Cardiac septum (tissue), 1 donor: ENCODE data around the gene UBXN10. TPM values are rescaled to one million over a fixed set of nuclear protein-coding genes. Genes with fewer than 3 reads are reported as not detected.

ENCODE experiments used
- DNase-seq: peaks from one replicate; pipeline ENCODE4 v3.0.0-alpha.2; 2020; ENCODE audit warnings: low spot score
- intact Hi-C: fragments of 100-400 bp; cut with DNase I; formaldehyde crosslinking; loops from one replicate; pipeline ENCODE4 v1.14.0; 2022
- long read RNA-seq: library from polyadenylated mRNA; unstranded; transcript quantifications from one replicate; pipeline ENCODE4 v2.0.0, GENCODE V29; 2021
- total RNA-seq: library from RNA; stranded (reverse); fragmentation: NEBNext Ultra II Directional; extraction: Animal tissue kit (Norgen Biotek cat#: 25700); gene quantifications from one replicate; pipeline ENCODE4 v1.2.1, GENCODE V29; 2021
- donor health status: DM: no; HTN: no; CAD: no.

UBXN10 gene, protein sequence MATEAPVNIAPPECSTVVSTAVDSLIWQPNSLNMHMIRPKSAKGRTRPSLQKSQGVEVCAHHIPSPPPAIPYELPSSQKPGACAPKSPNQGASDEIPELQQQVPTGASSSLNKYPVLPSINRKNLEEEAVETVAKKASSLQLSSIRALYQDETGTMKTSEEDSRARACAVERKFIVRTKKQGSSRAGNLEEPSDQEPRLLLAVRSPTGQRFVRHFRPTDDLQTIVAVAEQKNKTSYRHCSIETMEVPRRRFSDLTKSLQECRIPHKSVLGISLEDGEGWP
- total RNA-seq, result 0.30 TPM
- long read RNA-seq, full-length matches to known transcripts, result 2 of 2 reads
- long read RNA-seq, partial matches to known transcripts, result 0 of 2 reads
- long read RNA-seq, other reads (novel, unspliced or antisense), result 0 of 2 reads

DNA sequence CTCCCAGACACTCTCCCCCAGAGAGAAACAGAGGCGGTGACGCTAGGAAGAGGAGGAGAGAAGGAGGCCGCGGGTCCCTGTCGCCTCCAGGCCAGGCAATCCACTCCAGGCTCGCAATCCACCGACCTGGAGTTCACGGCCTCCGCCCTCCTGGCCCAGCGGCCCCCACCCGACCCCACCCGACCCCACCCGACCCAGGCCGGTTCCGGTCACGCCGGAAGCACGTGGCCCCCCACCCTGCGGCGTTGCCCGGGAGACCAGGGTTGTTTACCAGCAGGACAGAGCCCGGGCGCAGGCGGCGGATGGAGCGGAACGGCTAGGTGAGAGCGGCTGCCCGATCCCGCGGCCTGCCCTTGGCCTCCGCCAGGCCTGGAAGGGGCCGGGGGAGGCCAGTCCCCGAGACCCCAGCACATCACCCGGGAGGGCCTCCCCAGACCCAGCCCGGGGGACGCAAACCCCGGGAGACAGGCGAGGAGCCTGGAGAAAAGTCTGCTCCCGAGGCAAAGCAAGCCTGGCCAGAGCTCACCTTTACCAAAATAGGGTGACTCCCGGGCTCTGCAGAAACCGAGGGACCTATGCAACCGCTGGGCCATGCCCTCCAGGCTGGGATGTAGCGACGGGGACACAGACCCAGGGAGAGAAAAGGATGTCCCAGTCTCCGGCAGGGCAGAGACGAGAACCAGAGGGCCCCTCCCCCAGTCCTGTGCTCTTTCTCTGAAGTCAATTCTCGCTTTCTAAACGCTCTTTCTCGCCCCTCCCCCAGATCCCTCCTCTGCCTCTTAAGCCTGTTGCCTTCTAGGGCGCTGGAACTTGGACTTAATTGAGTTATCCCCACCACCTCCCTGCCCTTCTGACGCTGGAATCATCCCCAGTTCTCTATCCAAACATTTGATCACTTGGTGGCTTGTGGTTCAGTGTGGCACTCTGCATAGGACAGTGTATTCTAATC is at the start of gene UBXN10, which contains the start of gene PLA2G2C:
TSS of gene UBXN10 (plus strand) at position 263 of the 949 bp plus-strand sequence. CDS start 4,466 bp downstream, outside the sequence.
TSS of gene PLA2G2C (minus strand) at position 685 of the 949 bp plus-strand sequence. CDS start 9,155 bp downstream, outside the sequence.
- DNase-seq, result no peak
- intact Hi-C loops, result no loop called here

- intact Hi-C loops, result no loop called here
- DNase-seq, result peak; percentile 38
Observed at GRCh38 chr1:20136249-20136648, 49.6 kb upstream of the UBXN10 start.

- intact Hi-C loops, result no loop called here
- no peak for DNase-seq
Observed at GRCh38 chr1:20137055-20137454, 48.8 kb upstream of the UBXN10 start.

GRCh38 chr1:20137604-20138003 is 48.3 kb upstream of the UBXN10 start:
- peak; percentile 31 for DNase-seq
- intact Hi-C loops, result no loop called here

GRCh38 chr1:20138346-20138745 is 47.5 kb upstream of the UBXN10 start:
- intact Hi-C loops, result no loop called here
- DNase-seq, result peak; percentile 44

- no peak for DNase-seq
Observed at GRCh38 chr1:20138961-20139550, 46.8 kb upstream of the UBXN10 start, which contains the start of gene PLA2G2F. TSS of gene PLA2G2F (plus strand) at chr1:20139323. CDS start at chr1:20139428, 105 bp downstream.

DNA sequence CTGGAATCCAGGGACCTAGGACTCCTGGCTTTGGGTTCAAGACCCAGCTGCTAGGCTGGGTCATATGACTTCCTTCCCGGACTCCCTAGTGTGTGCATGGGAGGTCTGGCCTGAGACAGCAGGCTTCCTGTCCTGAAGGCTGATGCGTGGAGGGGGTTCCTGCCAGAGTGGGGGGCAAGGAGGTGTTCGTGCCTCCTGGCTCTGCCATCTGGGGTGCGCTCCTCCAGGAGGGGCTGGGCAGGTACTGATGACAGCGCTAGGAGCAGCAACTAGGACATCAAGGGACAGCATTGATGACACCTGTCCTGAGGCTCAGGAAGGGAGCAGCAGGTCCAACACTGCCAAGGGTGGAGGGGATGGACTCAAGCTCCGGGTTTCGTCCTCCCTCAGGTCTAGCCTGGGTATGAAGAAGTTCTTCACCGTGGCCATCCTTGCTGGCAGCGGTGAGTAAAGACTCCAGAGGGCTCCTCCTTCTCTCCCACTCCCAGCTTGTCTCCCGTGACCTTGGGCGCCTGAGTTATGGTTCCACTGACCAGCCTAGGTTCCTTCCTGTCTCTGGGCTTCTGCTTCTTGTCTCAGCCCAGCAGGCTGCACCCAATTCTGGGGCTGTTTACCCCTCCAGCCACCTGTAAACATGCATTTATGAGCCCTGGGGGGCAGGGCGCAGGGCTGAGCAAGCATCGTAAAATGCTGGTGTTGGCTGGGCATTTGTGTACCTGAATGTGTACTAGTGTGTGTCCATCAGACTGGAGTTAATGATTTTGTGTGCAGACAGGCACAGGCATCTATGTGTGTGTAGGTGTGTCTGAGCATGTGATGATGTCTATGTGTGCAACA is 45.9 kb upstream of the UBXN10 start:
- DNase-seq, result peak; percentile 5
- intact Hi-C loops, result no loop called here

More at GRCh38 chr1:20138961-20139550, 46.8 kb upstream of the UBXN10 start, which contains the start of gene PLA2G2F:
- intact Hi-C loops, result no loop called here

DNA sequence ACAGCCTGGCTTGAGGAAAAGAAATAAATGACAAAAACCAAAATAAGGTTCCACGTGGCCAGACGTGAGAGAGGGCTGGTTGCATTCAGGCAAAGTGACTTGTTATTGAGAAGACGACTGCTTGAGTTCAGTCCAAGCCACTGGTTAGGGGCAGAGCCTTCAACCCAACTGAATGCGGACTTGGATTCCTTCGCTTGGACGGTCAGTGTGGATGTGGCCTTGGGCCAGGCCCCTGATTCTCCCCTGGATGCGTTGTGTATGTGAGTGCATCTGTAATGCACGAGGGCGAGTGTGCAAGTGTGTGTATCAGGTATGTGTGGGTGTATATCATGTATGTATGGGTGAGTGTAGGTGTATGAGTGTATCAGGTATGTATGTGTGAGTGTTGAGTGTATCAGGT is 44.9 kb upstream of the UBXN10 start:
- intact Hi-C loops, result no loop called here
- DNase-seq, result peak; percentile 71

- intact Hi-C loops, result no loop called here
- peak; percentile 39 for DNase-seq
Observed at GRCh38 chr1:20141466-20141865, 44.4 kb upstream of the UBXN10 start.

GRCh38 chr1:20142001-20142710 is 43.7 kb upstream of the UBXN10 start:
- peak; percentile 61 for DNase-seq
- intact Hi-C loops, result no loop called here

DNA sequence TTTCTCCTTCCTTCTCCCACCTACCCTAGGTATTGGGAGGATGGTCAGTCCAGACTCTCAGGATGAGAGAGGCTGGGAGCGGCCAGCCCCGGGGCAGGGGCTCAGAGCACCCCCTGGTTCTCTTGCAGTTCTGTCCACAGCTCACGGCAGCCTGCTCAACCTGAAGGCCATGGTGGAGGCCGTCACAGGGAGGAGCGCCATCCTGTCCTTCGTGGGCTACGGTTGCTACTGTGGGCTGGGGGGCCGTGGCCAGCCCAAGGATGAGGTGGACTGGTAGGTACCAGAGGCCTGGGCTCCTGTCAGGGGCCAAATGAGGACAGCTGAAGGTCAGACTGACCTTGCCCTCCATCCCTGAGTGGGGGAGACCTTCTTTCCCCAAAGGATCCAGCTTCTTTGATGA is 42.6 kb upstream of the UBXN10 start:
- intact Hi-C loops, result no loop called here
- peak; percentile 62 for DNase-seq

- intact Hi-C loops, result no loop called here
- DNase-seq, result peak; percentile 26
Observed at GRCh38 chr1:20143734-20144565, 41.9 kb upstream of the UBXN10 start.

DNA sequence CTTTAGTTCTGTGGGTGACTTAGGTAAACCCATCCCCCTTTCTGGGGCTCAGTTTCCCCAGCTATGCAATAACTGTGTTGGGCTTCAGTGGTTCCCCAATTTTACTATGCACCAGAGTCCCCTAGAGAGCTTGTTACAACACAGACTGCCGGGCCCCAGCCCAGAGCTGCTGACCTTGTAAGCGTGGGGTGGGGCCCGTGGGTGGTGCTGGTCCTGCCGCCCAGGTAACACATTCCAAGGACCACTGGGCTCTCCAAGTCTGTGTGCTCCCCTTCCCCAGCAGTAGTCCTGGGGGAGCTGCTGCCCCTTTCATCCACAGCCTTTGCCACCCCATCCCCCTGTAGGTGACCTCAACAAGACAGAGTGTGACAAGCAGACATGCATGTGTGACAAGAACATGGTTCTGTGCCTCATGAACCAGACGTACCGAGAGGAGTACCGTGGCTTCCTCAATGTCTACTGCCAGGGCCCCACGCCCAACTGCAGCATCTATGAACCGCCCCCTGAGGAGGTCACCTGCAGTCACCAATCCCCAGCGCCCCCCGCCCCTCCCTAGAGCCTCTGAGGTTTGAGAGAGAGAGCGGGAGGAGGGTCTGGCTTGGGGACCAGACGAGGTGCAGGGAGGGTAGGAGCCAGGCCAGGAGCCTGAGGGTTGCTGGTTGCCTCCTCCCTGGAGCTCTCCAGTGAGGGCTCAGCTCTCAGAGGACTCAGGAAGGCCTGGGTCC is 37.9 kb upstream of the UBXN10 start:
- intact Hi-C loops, result no loop called here
- no peak for DNase-seq

DNA sequence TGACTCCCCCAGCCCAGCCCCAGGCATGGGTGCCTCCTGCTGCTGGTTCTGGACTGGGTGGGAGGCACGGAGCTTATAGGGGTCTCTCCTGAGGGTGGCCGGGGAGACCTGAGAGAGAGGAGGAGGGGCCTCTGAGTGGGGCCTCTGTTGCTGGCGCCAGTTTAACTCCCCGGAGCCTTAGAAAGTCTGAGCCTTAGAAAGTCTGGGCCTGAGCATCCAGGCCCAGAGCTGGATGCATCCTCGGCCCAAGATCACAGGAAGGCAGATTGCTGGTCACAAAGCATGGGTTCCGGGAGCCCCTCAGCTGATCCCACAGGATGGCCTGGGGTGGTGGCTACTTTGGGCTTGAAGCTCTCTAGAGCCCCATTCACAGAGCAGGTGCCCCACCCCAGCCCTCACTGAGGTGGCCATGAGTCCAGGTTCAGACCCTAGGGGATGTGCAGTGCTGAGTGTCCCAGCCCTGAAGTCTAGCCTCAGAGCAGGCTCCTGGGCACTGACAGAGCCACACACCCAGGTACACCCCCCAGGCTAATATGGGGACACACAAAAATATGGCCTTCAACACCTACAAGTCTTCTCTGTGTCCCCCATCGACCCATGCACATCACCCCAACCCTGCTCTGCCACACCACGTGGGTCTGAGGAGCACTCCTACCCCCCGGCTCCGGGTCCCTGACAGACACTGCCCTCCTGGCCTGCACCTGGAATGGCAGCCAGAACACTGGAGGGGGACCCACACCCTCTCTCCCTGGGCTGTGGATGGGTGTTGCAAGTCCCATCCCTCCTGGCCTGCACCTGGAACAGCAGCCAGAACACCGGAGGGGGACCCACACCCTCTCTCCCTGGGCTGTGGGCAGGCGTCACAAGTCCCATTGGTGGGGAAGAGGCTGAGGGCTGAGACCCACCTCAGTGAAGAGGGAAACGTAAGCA is 37.1 kb upstream of the UBXN10 start:
- intact Hi-C loops, result no loop called here
- DNase-seq, result peak; percentile 44

DNA sequence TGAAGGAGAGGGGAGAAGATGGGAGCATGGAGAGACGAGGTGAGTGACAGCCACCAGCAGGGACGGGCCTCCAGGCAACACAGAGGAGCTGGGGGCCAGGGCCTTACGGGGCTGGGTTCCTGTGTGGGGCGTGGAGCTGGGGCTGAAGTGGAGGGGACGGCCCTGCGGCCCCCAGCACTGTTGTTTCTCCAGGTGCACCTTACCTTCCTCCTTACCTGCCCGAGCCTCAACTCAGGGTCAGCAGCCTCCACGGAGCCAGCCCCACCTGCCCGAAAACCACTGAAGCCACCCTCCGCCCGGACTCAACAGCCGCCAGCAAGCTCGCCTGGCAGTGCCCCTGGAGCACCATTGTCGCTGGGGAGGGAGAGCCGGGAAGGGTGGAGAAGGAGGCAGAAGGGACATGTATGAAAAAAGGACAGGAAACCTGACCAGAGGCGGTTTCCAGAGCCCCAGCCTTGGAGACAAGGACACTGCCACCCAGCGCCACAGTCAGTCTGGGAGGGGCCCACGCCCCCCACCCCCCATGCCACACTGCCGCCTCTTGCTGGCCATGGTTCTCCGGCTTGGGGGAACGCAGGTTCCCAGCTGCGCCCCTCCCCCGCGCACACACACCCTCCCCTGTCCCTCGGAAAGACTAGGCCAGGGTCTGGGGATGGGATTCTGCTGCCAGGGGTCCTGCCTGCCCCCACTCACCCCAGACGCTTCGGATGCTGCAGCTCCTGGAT is 36.1 kb upstream of the UBXN10 start:
- intact Hi-C loops, result no loop called here
- DNase-seq, result no peak
